IMR-90 (cell line): Measurements from ENCODE around the gene UBE2G1. TPM values are rescaled to one million over a fixed set of nuclear protein-coding genes. Genes with fewer than 3 reads are reported as not detected.
"Not testable (repeated sequence)": the region's sequence is repeated elsewhere in the genome, so short reads cannot be mapped to it uniquely, and the experiment has no call there.

ENCODE experiments used
- ATAC-seq: fragments of 200-7000 bp; cut with Tn5 transposase; 2 replicates; pipeline ENCODE4 v1.9.1; 2020; ENCODE audit warnings: low read depth, mild to moderate bottlenecking, moderate library complexity
- BruUV-seq: library from RNA; stranded (reverse); fragments of 400-500 nt; replicated peaks from 2 replicates; lab custom pipeline; 2021; lab: Mats Ljungman, UMichigan
- CTCF ChIA-PET: fragments of 300-600 bp; formaldehyde crosslinking; extraction: SDS; loops from one replicate; lab custom pipeline; 2021; ENCODE audit warnings: antibody characterized with exemption; lab: Yijun Ruan, JAX
- POLR2A ChIA-PET: fragments of 300-600 bp; sonication (Branson Sonifier 250); formaldehyde crosslinking; loops from one replicate; lab custom pipeline; 2022; ENCODE audit warnings: antibody characterized with exemption; ENCODE audit not compliant: unreplicated experiment; lab: Charles Lee
- DNase-seq: peaks from one replicate; pipeline ENCODE4 v3.0.0; 2013
- H2AFZ ChIP-seq: replicated peaks from 2 replicates; pipeline ENCODE3; 2013; ENCODE audit warnings: low read length, mild to moderate bottlenecking; ENCODE audit not compliant: poor library complexity
- H2AK5ac ChIP-seq: 2 replicates; pipeline ENCODE4 v1.6.1; 2013; ENCODE audit warnings: low read depth, low read length, inconsistent platforms
- H2AK9ac ChIP-seq: replicated peaks from 2 replicates; pipeline ENCODE3; 2013; ENCODE audit warnings: mild to moderate bottlenecking, low read depth, low read length, moderate library complexity; ENCODE audit not compliant: poor library complexity
- H2BK120ac ChIP-seq: 2 replicates; pipeline ENCODE4 v1.6.1; 2013; ENCODE audit warnings: low read depth, low read length, inconsistent platforms
- H2BK15ac ChIP-seq: 3 replicates; pipeline ENCODE4 v1.6.1; 2013; ENCODE audit warnings: low read depth, low read length, inconsistent platforms
- H2BK20ac ChIP-seq: 2 replicates; pipeline ENCODE4 v1.6.1; 2013; ENCODE audit warnings: low read depth, mild to moderate bottlenecking, inconsistent platforms, low read length, moderate library complexity
- H2BK5ac ChIP-seq: 2 replicates; pipeline ENCODE4 v1.6.1; 2013; ENCODE audit warnings: mild to moderate bottlenecking, low read depth, low read length, inconsistent platforms; ENCODE audit not compliant: poor library complexity, severe bottlenecking
- H3K14ac ChIP-seq: replicated peaks from 2 replicates; pipeline ENCODE4 v1.6.1; 2013; ENCODE audit warnings: low read depth, low read length, inconsistent platforms
- H3K18ac ChIP-seq: 2 replicates; pipeline ENCODE4 v1.6.1; 2013; ENCODE audit warnings: low read depth, low read length, control low read depth
- H3K23ac ChIP-seq: 2 replicates; pipeline ENCODE4 v1.6.1; 2013; ENCODE audit warnings: low read depth, low read length, inconsistent platforms
- H3K27ac ChIP-seq: 2 replicates; pipeline ENCODE4 v1.5.1; 2013; ENCODE audit warnings: mild to moderate bottlenecking, control low read depth, low read length; ENCODE audit not compliant: insufficient read depth
- H3K27me3 ChIP-seq: 2 replicates; pipeline ENCODE4 v1.6.1; 2013; ENCODE audit warnings: low read length; ENCODE audit not compliant: control insufficient read depth, insufficient read depth
- H3K36me3 ChIP-seq: 2 replicates; pipeline ENCODE4 v1.6.1; 2013; ENCODE audit warnings: low read length, mixed read lengths; ENCODE audit not compliant: control insufficient read depth, insufficient read depth
- H3K4ac ChIP-seq: 2 replicates; pipeline ENCODE4 v1.6.1; 2013; ENCODE audit warnings: low read depth, low read length, inconsistent platforms
- H3K4me1 ChIP-seq: 2 replicates; pipeline ENCODE4 v1.6.1; 2013; ENCODE audit warnings: low read length, mixed read lengths; ENCODE audit not compliant: control insufficient read depth, insufficient read depth
- H3K4me2 ChIP-seq: 2 replicates; pipeline ENCODE4 v1.6.1; 2013; ENCODE audit warnings: low read depth, mild to moderate bottlenecking, control low read depth, low read length, moderate library complexity
- H3K4me3 ChIP-seq: 2 replicates; pipeline ENCODE4 v1.5.1; 2013; ENCODE audit warnings: low read depth, mild to moderate bottlenecking, control low read depth, low read length, moderate library complexity; ENCODE audit not compliant: insufficient read depth
- H3K56ac ChIP-seq: 2 replicates; pipeline ENCODE4 v1.6.1; 2013; ENCODE audit warnings: low read length, inconsistent platforms; ENCODE audit not compliant: insufficient read depth; ENCODE audit errors: extremely low read depth
- H3K79me1 ChIP-seq, 2 experiments: 2 replicates each; pipeline ENCODE4 v1.6.1; 2013; ENCODE audit warnings: low read length in 2 of 2, inconsistent platforms in 1 of 2, low read depth in 1 of 2
- H3K9ac ChIP-seq: 2 replicates; pipeline ENCODE4 v1.6.1; 2013; ENCODE audit warnings: low read depth, low read length, control low read depth
- H3K9me1 ChIP-seq: 2 replicates; pipeline ENCODE4 v1.6.1; 2013; ENCODE audit warnings: low read length, inconsistent platforms; ENCODE audit not compliant: insufficient read depth
- H3K9me3 ChIP-seq: 2 replicates; pipeline ENCODE4 v1.6.1; 2013; ENCODE audit warnings: low read length; ENCODE audit not compliant: control insufficient read depth, insufficient read depth
- H4K20me1 ChIP-seq: 2 replicates; pipeline ENCODE4 v1.6.1; 2013; ENCODE audit warnings: low read length, inconsistent platforms; ENCODE audit not compliant: insufficient read depth
- H4K5ac ChIP-seq: 2 replicates; pipeline ENCODE4 v1.6.1; 2013; ENCODE audit warnings: mild to moderate bottlenecking, low read depth, low read length, control low read depth
- H4K8ac ChIP-seq, 2 experiments: 2 replicates each; pipeline ENCODE4 v1.6.1; 2013; ENCODE audit warnings: low read depth in 2 of 2, low read length in 2 of 2, control low read depth in 1 of 2, inconsistent platforms in 1 of 2
- H4K91ac ChIP-seq: 2 replicates; pipeline ENCODE4 v1.6.1; 2013; ENCODE audit warnings: low read depth, low read length, inconsistent platforms; ENCODE audit not compliant: insufficient read depth
- FOS ChIP-seq: fragments of 150-350 bp; IDR thresholded peaks from 2 replicates; pipeline ENCODE4 v1.6.1; 2016; ENCODE audit warnings: low read depth, low read length
- MAFK ChIP-seq: IDR thresholded peaks from 2 replicates; pipeline ENCODE4 v1.6.1; 2012; ENCODE audit warnings: low read depth, low read length, improper control_type of control experiment
- MXI1 ChIP-seq: IDR thresholded peaks from 2 replicates; pipeline ENCODE4 v1.6.1; 2012; ENCODE audit warnings: low read depth, mild to moderate bottlenecking, low read length, moderate library complexity, borderline replicate concordance
- SMC3 ChIP-seq: fragments of 150-350 bp; IDR thresholded peaks from 2 replicates; pipeline ENCODE4 v1.6.1; 2016; ENCODE audit warnings: low read depth, mild to moderate bottlenecking, antibody characterized with exemption, low read length, moderate library complexity
- WGBS, 2 experiments: methylation state at CpG; one replicate each; pipeline versions ENCODE4 v1.1.5 to v1.1.7; 2013; ENCODE audit warnings: missing lambda C conversion rate in 2 of 2; ENCODE audit not compliant: insufficient read length in 1 of 2; ENCODE audit errors: extremely low coverage in 2 of 2; 5-methylcytosine and 5-hydroxymethylcytosine counted together
- dilution Hi-C: fragments of 300-500 bp; cut with HindIII; formaldehyde crosslinking; loops from one replicate; pipeline ENCODE4 v1.14.3; 2018; ENCODE audit warnings: low sequenced_read_pairs; ENCODE audit not compliant: unreplicated experiment
- in situ Hi-C: fragments of 300-500 bp; cut with MboI; formaldehyde crosslinking; loops from 3 replicates; pipeline ENCODE4 v1.14.3; 2019; ENCODE audit warnings: low sequenced_read_pairs, inconsistent platforms, mixed read lengths
- intact Hi-C: fragments of 100-400 bp; cut with micrococcal nuclease; formaldehyde crosslinking; loops from 2 replicates; pipeline ENCODE4 v1.10.0; 2022
- polyA plus RNA-seq, 3 experiments: library from polyadenylated mRNA; depleted of rRNA; stranded (reverse); fragments of >200 nt; gene quantifications; 2 replicates each; pipeline ENCODE4 v1.2.3, GENCODE V29; 2012; ENCODE audit warnings: low replicate concordance in 1 of 3
- total RNA-seq: library from RNA; depleted of rRNA; stranded (reverse); fragments of >200 nt; gene quantifications from 2 replicates; pipeline ENCODE4 v1.2.3, GENCODE V29; 2012
- TF ChIP-seq, protein P1 (sequence below): fragments of 150-350 bp; IDR thresholded peaks from 2 replicates; pipeline ENCODE4 v1.6.1; 2016; ENCODE audit warnings: low read depth, mild to moderate bottlenecking, low read length, moderate library complexity, borderline replicate concordance

The UBE2G1 gene
- total and polyA plus RNA-seq, 2 of the 4 experiments (the other 2 are of a cell fraction) = 26.3 to 26.6 TPM

DNA sequence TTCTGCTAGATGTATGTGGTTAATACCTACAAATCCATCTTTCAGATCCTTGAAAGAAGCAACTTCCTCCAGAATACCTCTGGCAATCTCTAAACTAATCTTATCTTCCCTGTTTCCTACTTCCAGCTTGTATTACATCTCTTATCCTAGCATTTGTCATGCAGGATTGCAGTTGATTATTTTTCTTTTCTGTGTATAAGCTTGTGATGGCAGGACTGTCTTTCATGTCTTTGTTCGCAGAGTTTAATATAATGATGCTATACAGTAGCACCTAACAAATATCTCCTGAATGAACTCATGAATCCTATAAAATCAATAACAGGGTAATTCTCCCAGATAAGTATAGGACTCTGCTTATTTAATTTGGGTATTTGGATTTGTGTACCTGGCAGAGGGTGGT is 12.2 kb upstream of the UBE2G1 start:
- Histone ChIP-seq H3K4me2 (no peak overlapping the region), H3K23ac (no peak overlapping the region), H3K9ac (no peak overlapping the region), H2AK5ac (no peak overlapping the region), H3K27ac (no peak overlapping the region), H4K91ac (no peak overlapping the region), H3K4me3 (no peak overlapping the region), H3K56ac (no peak overlapping the region), H3K79me1 (no peaks in the 10 kb centered on the region), H3K4ac (no peak overlapping the region), H2BK120ac (no peak overlapping the region), H2AFZ (no peak overlapping the region), H3K9me3 (no peaks in the 10 kb centered on the region), H2BK5ac (no peak overlapping the region), H4K8ac (no peak overlapping the region), H4K5ac (no peak overlapping the region), H3K27me3 (peaks cover 3% of the 10 kb centered on the region), H3K14ac (no peak overlapping the region), H3K18ac (no peak overlapping the region), H3K4me1 (no peaks in the 10 kb centered on the region; the same call in 1 of the 2 replicates), H2BK15ac (no peak overlapping the region), H3K9me1 (no peaks in the 10 kb centered on the region), H2BK20ac (no peak overlapping the region), H3K36me3 (no peaks in the 10 kb centered on the region), H4K20me1 (no peaks in the 10 kb centered on the region), H2AK9ac (no peak overlapping the region)
- dilution Hi-C loops = no loop called here
- DNase-seq (no peak), ATAC-seq (no peak)
- CTCF ChIA-PET = no interaction called here
- POLR2A ChIA-PET = no interaction called here
- in situ Hi-C loops = no loop called here
- no TSS peak for BruUV-seq
- no CpG with 5 or more reads among the region's 1 CpG for WGBS, 2 experiments
- no peak for TF ChIP-seq SMC3
- TF ChIP-seq FOS = no peak
- TF ChIP-seq MAFK = no peak
- TF ChIP-seq, protein P1, sequence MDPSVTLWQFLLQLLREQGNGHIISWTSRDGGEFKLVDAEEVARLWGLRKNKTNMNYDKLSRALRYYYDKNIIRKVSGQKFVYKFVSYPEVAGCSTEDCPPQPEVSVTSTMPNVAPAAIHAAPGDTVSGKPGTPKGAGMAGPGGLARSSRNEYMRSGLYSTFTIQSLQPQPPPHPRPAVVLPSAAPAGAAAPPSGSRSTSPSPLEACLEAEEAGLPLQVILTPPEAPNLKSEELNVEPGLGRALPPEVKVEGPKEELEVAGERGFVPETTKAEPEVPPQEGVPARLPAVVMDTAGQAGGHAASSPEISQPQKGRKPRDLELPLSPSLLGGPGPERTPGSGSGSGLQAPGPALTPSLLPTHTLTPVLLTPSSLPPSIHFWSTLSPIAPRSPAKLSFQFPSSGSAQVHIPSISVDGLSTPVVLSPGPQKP = no peak
- TF ChIP-seq MXI1 = no peak
- intact Hi-C loops = no loop called here

DNA sequence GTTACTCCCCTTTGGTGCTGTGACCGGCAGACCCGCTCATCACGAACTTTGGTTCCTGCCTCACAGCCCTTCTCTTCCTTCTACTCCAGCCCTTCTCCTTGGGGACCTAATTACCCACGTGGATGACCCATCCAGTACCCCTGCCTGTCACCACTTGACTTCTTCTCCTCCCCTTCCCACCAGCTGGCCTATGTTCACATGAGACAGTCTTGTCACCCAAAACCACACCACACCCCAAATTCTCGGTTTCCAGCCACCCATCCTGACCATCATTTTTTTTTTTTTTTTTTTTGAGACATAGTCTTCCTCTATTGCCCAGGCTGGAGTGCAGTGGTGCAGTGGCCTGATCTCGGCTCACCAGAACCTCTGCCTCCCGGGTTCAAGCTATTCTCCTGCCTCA is 10.8 kb upstream of the UBE2G1 start:
- H3K27ac ChIP-seq, H4K20me1 ChIP-seq, H3K56ac ChIP-seq, H3K23ac ChIP-seq, H3K14ac ChIP-seq, H2AK9ac ChIP-seq, POLR2A ChIA-PET, intact Hi-C loops, DNase-seq, H2BK120ac ChIP-seq, ATAC-seq, H3K79me1 ChIP-seq, H3K4me1 ChIP-seq, H3K4me2 ChIP-seq, dilution Hi-C loops, H3K9me1 ChIP-seq, H3K9ac ChIP-seq, H2BK20ac ChIP-seq, H3K4me3 ChIP-seq, H3K4ac ChIP-seq, H2BK15ac ChIP-seq, H3K9me3 ChIP-seq, H3K18ac ChIP-seq, in situ Hi-C loops, H2AK5ac ChIP-seq, H3K36me3 ChIP-seq, H2BK5ac ChIP-seq, H2AFZ ChIP-seq, H4K91ac ChIP-seq, CTCF ChIA-PET, H4K8ac ChIP-seq, H3K27me3 ChIP-seq, H4K5ac ChIP-seq, BruUV-seq: not testable (repeated sequence)
- no CpG with 5 or more reads among the region's 7 CpGs for WGBS, 2 experiments
